NCI-H1105 (cell line): ENCODE measurements around the gene PTPRG.

ENCODE experiments used
- DNase-seq: peaks from one replicate; lab custom pipeline; 2025; lab: John Stamatoyannopoulos, UW

The PTPRG gene

GRCh38 chr3:61657689-61658088, 96.3 kb downstream of the PTPRG start:
- no peak for DNase-seq

DNA sequence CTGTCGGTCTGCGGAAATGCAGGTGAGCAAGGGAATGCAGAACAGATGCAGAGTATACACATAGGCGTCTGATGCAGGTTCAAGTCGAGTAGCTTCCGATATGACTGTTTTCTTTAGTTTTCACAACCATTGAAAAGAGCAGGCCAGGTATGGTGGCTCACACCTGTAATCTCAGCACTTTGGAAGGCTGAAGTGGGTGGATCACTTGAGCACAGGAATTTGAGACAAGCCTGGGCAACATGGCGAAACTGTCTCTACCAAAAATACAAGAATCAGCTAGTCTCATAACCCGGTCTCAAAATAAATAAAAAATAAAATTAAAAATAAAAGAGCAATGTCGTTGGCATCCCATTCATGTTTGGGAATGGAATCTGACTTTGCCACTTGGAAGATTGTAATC, 101.5 kb downstream of the PTPRG start:
- DNase-seq, result no peak

DNA sequence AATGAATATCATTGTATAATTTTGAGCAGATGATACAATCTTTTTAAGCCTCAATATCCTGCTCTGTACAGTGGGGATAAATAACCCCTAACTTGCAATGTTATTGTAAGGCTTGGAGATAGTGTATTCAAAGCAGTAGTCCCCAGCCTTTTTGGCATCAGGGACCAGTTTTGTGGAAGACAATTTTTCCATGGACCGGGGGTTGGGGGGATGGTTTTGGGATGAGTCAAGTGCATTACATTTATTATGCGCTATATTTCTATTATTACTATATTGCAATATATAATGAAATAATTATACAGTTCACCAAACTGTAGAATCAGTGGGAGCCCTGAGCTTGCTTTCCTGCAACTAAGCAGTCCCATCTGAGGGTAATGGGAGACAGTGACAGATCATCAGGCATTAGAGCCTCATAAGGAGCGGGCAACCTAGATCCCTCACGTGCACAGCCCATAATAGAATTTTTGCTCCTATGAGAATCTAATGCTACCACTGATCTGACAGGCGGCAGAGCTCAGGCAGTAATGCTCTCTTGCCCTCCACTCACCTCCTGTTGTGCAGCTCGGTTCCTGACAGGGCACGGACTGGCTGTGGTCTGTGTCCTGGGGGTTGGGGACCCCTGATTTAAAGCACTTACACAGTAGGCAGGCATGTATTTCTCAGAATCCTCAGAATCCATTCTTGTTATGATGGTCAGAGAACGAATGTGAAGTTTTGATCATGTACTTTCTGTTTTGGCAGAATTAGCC, 102.2 kb downstream of the PTPRG start:
- DNase-seq, result no peak

DNA sequence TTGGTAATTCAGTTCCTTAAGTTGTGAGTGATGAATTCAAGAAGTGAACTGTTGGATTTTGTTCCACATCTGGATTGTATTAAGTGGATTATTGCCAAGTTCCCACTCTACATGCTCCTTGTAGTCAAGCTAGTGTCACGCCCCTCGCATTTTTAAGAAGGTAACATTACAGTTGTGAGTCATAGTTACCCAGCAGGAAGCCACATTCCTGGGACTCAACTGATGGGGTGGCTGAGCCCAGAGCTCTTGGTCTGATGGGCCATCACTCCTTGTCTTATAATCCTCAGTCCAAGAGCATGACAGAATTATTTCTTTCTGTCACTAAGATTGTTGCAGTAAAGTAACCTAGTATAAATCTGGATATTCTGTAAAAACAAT, 102.7 kb downstream of the PTPRG start:
- DNase-seq, result no peak

GRCh38 chr3:61665121-61665520, 103.8 kb downstream of the PTPRG start:
- DNase-seq, result no peak

DNA sequence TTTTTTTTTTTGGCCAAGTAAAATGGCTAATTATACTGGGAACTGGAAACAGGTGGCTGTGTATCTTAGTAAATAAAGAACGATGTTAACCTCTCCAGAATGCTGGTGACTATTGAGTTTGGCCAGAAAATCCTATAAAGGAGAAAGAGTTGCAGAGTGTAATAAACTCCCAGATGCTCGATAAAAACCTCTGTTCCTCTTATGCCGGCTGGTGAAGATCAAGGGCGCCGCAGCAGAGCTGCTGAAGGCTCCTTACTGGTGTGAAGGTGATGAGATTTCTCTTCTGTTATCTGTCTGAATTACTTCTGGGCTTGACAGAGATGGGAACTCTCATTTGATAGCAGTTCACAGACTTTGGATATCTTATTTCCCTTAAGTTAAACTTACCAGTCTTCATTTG, 104.6 kb downstream of the PTPRG start:
- no peak for DNase-seq

- DNase-seq, result no peak
Observed at GRCh38 chr3:61666615-61667330, 105.4 kb downstream of the PTPRG start.

- no peak for DNase-seq
Observed at GRCh38 chr3:61667383-61667782, 106.0 kb downstream of the PTPRG start.

- no peak for DNase-seq
Observed at GRCh38 chr3:61667814-61668213, 106.4 kb downstream of the PTPRG start.

DNA sequence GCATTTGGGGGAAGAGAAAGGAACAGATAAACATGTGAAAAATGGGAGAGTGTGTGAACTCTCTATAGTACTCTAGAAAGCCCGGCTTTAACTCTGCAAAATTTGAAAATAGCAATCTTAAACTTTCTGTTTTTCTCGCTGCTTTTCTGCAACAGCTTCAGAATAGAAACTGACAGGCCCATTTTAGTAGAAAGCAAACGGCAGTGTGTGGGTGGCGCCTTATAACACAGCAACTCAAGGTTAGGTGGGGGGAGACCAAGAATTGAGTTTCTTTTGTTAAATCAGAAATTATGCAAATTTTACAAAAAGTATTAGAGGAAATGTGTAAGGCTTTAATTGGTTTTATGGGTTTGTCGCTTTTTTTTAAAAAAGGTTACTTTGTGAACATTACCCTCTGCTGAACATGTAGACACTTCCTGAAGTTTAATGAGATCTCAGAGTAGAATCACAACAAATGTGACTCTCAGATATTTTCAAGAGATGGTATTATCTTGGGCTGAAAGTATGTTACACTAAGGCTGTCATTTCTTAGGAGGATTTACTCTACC, 107.0 kb downstream of the PTPRG start:
- DNase-seq, result no peak

DNA sequence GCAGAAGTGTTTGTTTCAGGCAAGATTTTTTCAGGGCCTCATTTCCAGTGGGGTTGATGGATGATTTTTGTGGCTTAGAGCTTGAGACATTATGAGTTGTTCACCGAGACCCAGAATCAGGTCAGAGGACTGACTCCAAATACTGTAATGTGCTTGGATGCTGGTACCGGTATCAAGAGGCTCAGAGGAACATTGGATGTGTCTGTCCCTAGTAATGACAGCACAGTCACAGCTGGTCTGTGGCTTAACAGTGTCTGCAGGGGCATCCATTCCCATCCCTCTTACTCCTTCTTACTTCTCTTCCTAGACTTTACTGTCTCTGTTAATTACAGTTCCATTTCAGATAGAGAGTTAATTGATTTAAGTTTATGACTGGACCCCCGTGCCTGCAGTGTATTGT, 107.8 kb downstream of the PTPRG start:
- DNase-seq, result no peak

- no peak for DNase-seq
Observed at GRCh38 chr3:61669668-61670299, 108.4 kb downstream of the PTPRG start.

DNA sequence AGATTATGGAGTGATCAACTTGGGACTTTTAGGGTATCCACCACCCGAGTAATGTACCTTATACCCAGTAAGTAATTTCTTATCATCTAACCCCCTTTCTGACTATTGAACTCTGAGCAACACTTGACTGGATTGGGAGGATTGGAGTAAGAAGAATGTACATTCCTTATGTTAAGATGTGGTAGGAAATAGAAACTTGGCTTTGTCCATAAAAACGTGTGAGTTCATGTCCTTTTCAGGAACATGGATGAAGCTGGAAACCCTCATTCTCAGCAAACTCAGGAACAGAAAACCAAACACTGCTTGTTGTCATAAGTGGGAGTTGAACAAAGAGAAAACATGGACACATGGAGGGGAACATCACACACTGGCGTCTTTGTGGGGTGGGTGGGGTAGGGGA, 112.3 kb downstream of the PTPRG start:
- DNase-seq, result no peak

GRCh38 chr3:61674596-61674995, 113.2 kb downstream of the PTPRG start:
- DNase-seq, result no peak

DNA sequence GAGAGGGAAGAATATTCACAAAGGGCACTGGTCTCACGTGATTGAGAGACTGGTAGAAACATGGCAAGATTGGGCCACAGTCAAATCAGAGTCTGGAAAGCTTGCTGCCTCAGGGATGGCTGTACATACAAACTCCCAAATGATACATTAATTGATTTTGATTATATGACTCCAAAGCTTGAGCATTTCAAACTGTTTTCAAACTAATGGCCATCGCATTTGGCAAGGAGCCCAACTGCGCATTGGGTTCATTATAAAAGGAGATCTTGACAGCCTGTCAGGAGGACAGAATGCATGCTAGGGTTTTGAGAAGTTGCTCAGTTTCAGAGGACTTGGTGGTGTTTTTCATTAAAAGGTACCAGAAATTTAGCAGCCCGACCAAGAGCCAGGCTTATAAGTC, 117.7 kb downstream of the PTPRG start:
- DNase-seq, result no peak

DNA sequence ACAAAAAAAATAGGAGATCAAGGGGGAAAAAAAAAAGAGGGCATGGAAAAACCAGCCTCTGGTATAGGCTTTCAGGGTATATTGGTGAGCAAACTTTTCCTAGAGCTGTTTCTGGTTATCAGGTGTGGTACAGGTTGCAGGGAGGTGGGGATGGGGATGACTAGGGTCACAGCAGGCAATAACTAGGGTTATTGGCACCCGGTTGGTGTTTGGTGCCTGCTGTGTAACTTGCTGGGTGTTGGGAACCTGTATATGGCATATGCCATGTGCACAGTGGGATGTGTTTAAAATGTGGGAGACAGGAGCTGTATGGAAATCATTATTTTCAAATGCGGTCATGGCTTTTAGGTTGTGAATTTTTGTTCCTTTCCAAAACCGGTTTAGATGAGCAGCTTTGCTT, 119.2 kb downstream of the PTPRG start:
- no peak for DNase-seq

DNA sequence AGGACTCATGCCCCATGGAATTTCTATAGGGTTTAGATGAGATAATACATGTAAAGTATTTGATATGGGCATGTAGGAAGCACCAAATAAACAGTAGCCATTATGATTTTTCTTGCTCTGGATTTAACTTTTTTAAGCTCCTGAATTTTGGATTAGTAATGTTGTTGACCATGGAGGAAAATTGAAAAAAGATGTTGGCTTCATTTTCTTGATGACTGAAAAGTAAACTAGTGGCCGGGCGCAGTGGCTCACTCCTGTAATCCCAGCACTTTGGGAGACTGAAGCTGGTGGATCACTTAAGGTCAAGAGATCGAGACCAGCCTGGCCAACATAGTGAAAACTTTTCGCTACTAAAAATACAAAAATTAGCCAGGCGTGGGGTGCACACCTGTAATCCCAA, 120.3 kb downstream of the PTPRG start:
- DNase-seq, result no peak

DNA sequence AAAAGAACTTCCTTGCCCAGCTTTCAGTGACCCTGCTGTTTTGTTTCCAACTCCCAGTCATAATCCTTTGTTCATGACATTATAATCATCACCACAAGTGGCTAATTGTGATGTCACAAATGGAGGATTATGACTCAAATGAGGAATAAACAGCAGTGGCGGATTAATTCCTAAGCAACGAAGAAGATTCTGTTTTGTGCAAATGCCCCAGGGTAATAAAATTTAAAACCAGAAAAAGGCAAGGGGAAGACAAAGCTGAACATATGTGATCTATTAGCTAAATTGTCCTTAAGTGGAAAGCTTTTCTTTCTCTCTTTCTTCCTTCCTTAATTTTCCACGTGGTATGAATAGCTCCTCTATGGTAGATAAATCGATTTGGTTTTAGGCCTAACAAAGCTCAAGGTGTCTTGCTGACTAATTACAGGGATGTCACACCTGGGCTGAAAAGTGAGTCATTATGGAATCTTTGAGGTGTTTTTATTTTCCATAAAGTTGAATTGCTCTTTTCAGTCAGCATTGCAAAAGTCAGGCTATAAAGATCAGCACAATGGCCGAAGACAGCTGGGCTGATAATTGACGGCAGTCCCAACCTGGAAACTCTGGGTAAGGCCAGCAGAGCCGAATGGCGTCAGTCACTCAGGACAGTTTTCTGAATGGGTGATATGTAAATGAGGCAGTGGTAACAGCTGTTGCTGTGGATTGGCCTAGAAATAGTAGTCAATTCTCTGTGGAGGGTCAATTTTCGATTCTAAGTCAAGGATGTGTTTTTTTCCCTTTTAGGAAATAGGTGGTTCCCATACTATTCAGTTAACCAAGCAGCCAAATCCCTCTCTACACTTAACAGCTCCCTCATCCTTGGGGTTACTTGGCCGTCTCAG, 121.5 kb downstream of the PTPRG start:
- DNase-seq, result no peak

GRCh38 chr3:61683549-61684236, 122.3 kb downstream of the PTPRG start:
- DNase-seq, result no peak

DNA sequence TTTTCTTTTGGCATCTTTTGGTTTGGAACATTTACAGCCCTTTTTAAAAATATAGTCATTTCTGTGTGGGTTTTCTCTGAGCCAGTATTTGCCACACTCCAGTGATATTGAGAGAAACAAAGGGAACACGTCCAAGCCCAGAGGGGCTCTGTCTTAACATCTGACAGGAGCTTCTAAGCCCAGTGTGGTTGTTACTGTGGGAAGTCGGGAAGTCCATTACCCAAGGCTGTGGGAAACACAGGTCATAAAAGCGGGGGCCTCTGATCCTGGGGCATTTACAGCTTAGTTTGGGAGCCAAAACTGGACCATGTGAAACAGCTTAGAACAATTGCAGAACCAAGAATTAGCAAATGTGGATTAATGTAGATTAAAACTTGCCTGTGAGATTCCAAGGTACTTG, 123.0 kb downstream of the PTPRG start:
- DNase-seq, result no peak

- peak; percentile 58 for DNase-seq
Observed at GRCh38 chr3:61685755-61686154, 124.4 kb downstream of the PTPRG start.
